ENCODE results near the gene CAMTA2. TPM values are rescaled to one million over a fixed set of nuclear protein-coding genes. Genes with fewer than 3 reads are reported as not detected.

CAMTA2 gene
- polyA plus RNA-seq (8.5 to 14.3 TPM (median 10.4 TPM) in 3 replicates), polyA minus RNA-seq (14.2 to 51.5 TPM (median 17.5 TPM) in 3 replicates)
- 60.5 TPM for polyA plus RNA-seq (2011; ENCODE audit: low read depth)
- polyA plus RNA-seq (2011; cell fraction: cytosol; rRNA removed), result 6.3 and 13.9 TPM in 2 replicates
- 46.0 and 49.5 TPM in 2 replicates for polyA plus RNA-seq (2011; cell fraction: nucleus; rRNA removed)
- 21.5 and 24.2 TPM in 2 replicates for polyA plus RNA-seq (2012; ENCODE audit: low replicate concordance)
- polyA minus RNA-seq (2011; cell fraction: cytosol; rRNA and poly(A)+ RNA removed), result 15.9 TPM
- polyA minus RNA-seq (2011; cell fraction: nucleus; rRNA and poly(A)+ RNA removed), result 14.1 and 15.5 TPM in 2 replicates

GRCh38 chr17:4986951-4987766 lies at the start of gene CAMTA2:
CAMTA2 (minus strand) TSS chr17:4987675; CDS start chr17:4986222, 1,453 bp downstream.
- Histone ChIP-seq H3K27ac (ENCODE audit: control insufficient read depth, insufficient read depth, low read length) (peak within 1 kb of the TSS; percentile 58), H3K4me3 (ENCODE audit: control insufficient read depth in 2 of 3, extremely low read depth in 1 of 3, insufficient read depth in 2 of 3, low read depth in 1 of 3, low read length in 3 of 3) (peak within 1 kb of the TSS; percentile 75 to 91 (median 82)), H2AFZ (ENCODE audit: control insufficient read depth, low read length) (peak within 1 kb of the TSS; percentile 82), H3K9me3 (ENCODE audit: control insufficient read depth, low read depth, low read length) (no peaks in the 10 kb centered on the region), H3K9ac (ENCODE audit: control insufficient read depth, extremely low read depth, insufficient read depth, low read length) (peak within 1 kb of the TSS; percentile 77), H3K79me2 (ENCODE audit: control insufficient read depth, insufficient read depth, low read length) (peaks cover 14% of the 10 kb centered on the region), H3K9me1 (ENCODE audit: control insufficient read depth, extremely low read depth, insufficient read depth, low read length) (no peaks in the 10 kb centered on the region), H4K20me1 (ENCODE audit: control insufficient read depth, extremely low read depth, insufficient read depth, low read length) (no peaks in the 10 kb centered on the region), H3K27me3 (ENCODE audit: control insufficient read depth, extremely low read depth, insufficient read depth, low read length) (no peaks in the 10 kb centered on the region), H3K4me2 (ENCODE audit: control insufficient read depth, extremely low read depth, insufficient read depth, low read depth, low read length) (peak within 1 kb of the TSS; percentile 69), H3K4me1 (ENCODE audit: control insufficient read depth, extremely low read depth, insufficient read depth, low read length) (peaks cover 9% of the 10 kb centered on the region), H3K36me3 (ENCODE audit: control insufficient read depth in 2 of 2, extremely low read depth in 1 of 2, insufficient read depth in 2 of 2, low read length in 2 of 2) (peaks cover 7 to 23% of the 10 kb centered on the region in 2 experiments)
- TF ChIP-seq, protein P1, sequence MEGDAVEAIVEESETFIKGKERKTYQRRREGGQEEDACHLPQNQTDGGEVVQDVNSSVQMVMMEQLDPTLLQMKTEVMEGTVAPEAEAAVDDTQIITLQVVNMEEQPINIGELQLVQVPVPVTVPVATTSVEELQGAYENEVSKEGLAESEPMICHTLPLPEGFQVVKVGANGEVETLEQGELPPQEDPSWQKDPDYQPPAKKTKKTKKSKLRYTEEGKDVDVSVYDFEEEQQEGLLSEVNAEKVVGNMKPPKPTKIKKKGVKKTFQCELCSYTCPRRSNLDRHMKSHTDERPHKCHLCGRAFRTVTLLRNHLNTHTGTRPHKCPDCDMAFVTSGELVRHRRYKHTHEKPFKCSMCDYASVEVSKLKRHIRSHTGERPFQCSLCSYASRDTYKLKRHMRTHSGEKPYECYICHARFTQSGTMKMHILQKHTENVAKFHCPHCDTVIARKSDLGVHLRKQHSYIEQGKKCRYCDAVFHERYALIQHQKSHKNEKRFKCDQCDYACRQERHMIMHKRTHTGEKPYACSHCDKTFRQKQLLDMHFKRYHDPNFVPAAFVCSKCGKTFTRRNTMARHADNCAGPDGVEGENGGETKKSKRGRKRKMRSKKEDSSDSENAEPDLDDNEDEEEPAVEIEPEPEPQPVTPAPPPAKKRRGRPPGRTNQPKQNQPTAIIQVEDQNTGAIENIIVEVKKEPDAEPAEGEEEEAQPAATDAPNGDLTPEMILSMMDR (optimal IDR thresholded peaks at IDR 0.05 in 1 of 3, IDR thresholded peaks at IDR 0.05 in 1 of 3, conservative IDR thresholded peaks at IDR 0.05 in 1 of 3; ENCODE audit: extremely low read depth in 1 of 3, insufficient read depth in 2 of 3, low read length in 3 of 3), result peak; percentile 38 to 84 (median 62)
- no peak for TF ChIP-seq EZH2 (IDR thresholded peaks at IDR 0.05; ENCODE audit: low read length)
- dilution Hi-C loops (cut with MboI; ENCODE audit: extremely low pct_ligation_motif_present, low sequenced_read_pairs), result no loop called here
- FAIRE-seq, result no peak
- peak; percentile 55 for DNase-seq (ENCODE audit: low read depth, low spot score)

DNA sequence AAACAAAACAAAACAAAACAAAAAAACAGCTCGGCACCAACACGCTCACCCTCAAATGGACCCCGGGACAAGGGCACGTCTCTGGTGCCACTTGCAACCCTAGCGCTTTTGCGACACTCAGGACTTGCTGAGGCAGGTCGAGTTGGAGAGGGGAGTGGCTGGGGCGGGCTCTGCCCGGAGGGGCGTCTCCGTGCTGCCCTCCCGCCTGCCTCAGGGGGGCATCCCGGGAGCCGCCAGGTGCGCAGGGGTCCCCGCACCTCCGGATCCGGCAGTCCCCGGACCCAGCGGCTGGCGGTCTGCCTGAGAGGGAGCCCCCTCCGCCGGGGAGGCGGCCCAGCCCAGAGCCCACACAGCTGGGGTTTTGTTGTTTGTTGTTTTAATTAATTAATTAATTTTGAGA lies 47.8 kb upstream of the CAMTA2 start, which contains the start of gene SLC52A1:
SLC52A1 (minus strand) TSS at position 112 of the 400 bp plus-strand sequence. CDS start 820 bp downstream, outside the sequence.
- H3K36me3 ChIP-seq (ENCODE audit: control insufficient read depth in 2 of 2, extremely low read depth in 1 of 2, insufficient read depth in 2 of 2, low read length in 2 of 2), result no peaks in the 10 kb centered on the region
- no peaks in the 10 kb centered on the region for H3K79me2 ChIP-seq (ENCODE audit: control insufficient read depth, insufficient read depth, low read length)
- no peak within 1 kb of the TSS for H3K27ac ChIP-seq (ENCODE audit: control insufficient read depth, insufficient read depth, low read length)
- peak within 1 kb of the TSS; percentile 45 to 66 (median 55) for H3K4me3 ChIP-seq (ENCODE audit: control insufficient read depth in 2 of 3, extremely low read depth in 1 of 3, insufficient read depth in 2 of 3, low read depth in 1 of 3, low read length in 3 of 3)
- DNase-seq (ENCODE audit: low read depth, low spot score) (no peak), FAIRE-seq (no peak)
- H3K4me1 ChIP-seq (ENCODE audit: control insufficient read depth, extremely low read depth, insufficient read depth, low read length), result peaks cover 3% of the 10 kb centered on the region
- H4K20me1 ChIP-seq (ENCODE audit: control insufficient read depth, extremely low read depth, insufficient read depth, low read length), result no peaks in the 10 kb centered on the region
- H2AFZ ChIP-seq (ENCODE audit: control insufficient read depth, low read length), result peak within 1 kb of the TSS; percentile 68
- dilution Hi-C loops (cut with MboI; ENCODE audit: extremely low pct_ligation_motif_present, low sequenced_read_pairs), result no loop called here
- peak within 1 kb of the TSS; percentile 41 for H3K9ac ChIP-seq (ENCODE audit: control insufficient read depth, extremely low read depth, insufficient read depth, low read length)
- no peaks in the 10 kb centered on the region for H3K27me3 ChIP-seq (ENCODE audit: control insufficient read depth, extremely low read depth, insufficient read depth, low read length)
- TF ChIP-seq, protein P1 (optimal IDR thresholded peaks at IDR 0.05 in 1 of 3, IDR thresholded peaks at IDR 0.05 in 1 of 3, conservative IDR thresholded peaks at IDR 0.05 in 1 of 3; ENCODE audit: extremely low read depth in 1 of 3, insufficient read depth in 2 of 3, low read length in 3 of 3), result no peak
- no peak for TF ChIP-seq EZH2 (IDR thresholded peaks at IDR 0.05; ENCODE audit: low read length)
- H3K9me3 ChIP-seq (ENCODE audit: control insufficient read depth, low read depth, low read length), result no peaks in the 10 kb centered on the region
- H3K4me2 ChIP-seq (ENCODE audit: control insufficient read depth, extremely low read depth, insufficient read depth, low read depth, low read length), result peak within 1 kb of the TSS; percentile 89
- no peaks in the 10 kb centered on the region for H3K9me1 ChIP-seq (ENCODE audit: control insufficient read depth, extremely low read depth, insufficient read depth, low read length)
